SU-DHL-6 (cell line): ENCODE results near the gene ANKRD63.

Experiments
- CTCF ChIP-seq: fragments of 200-600 bp; sonication (generic); IDR thresholded peaks from one replicate; pipeline ENCODE4 v1.5.1; 2017; ENCODE audit warnings: antibody characterized with exemption, mild to moderate bottlenecking, low read length, moderate library complexity; ENCODE audit not compliant: insufficient read depth, poor library complexity, severe bottlenecking
- EZH2phosphoT487 ChIP-seq: fragments of 200-600 bp; sonication (generic), shearing (Covaris generic); conservative IDR thresholded peaks from 2 replicates; pipeline ENCODE4 v1.6.1; 2018; ENCODE audit warnings: mild to moderate bottlenecking, antibody characterized with exemption, low read length, moderate library complexity, mixed read lengths

- TF ChIP-seq CTCF = no peak
- TF ChIP-seq EZH2phosphoT487 = no peak
Observed at GRCh38 chr15:40327457-40327856, 44.6 kb upstream of the ANKRD63 start.
